Subcutaneous adipose tissue (tissue), 4 donors: ENCODE measurements around the gene ACLY. TPM values are rescaled to one million over a fixed set of nuclear protein-coding genes. Genes with fewer than 3 reads are reported as not detected.

ENCODE experiments used
- CTCF ChIP-seq: fragments of 450-650 bp; IDR thresholded peaks from one replicate; pipeline ENCODE4 v1.5.1; 2016; ENCODE audit warnings: low read depth, mild to moderate bottlenecking, control low read depth, antibody characterized with exemption, moderate library complexity
- total RNA-seq, 4 donors: library from RNA; depleted of rRNA; stranded (reverse); fragments of >200 nt; gene quantifications; one replicate each; pipeline ENCODE4 v1.1.0, GENCODE V29; 2016

Gene ACLY
- 10 to 100 TPM; 50.9 to 75.9 (median 64.1) TPM for total RNA-seq

- TF ChIP-seq CTCF = no peak
These were observed at the start of gene ACLY for GRCh38 chr17:41918314-41919164. Gene ACLY, minus strand, starts transcription at chr17:41918951. Its CDS starts 5,078 bp downstream, at chr17:41913873.

- no peak for TF ChIP-seq CTCF
These were observed 49.3 kb upstream of the ACLY start for GRCh38 chr17:41967921-41968578.

GRCh38 chr17:41967141-41967920 lies 48.6 kb upstream of the ACLY start:
- TF ChIP-seq CTCF = no peak

GRCh38 chr17:41966463-41967140 lies 47.9 kb upstream of the ACLY start, which contains the start of gene CNP:
Gene CNP, plus strand, starts transcription at chr17:41966795. Its CDS starts 90 bp downstream, at chr17:41966885.
- no peak for TF ChIP-seq CTCF

GRCh38 chr17:41965694-41966462 lies 47.1 kb upstream of the ACLY start:
- TF ChIP-seq CTCF = no peak

- TF ChIP-seq CTCF = no peak
These were observed 44.1 kb upstream of the ACLY start for GRCh38 chr17:41962768-41963434.
